Measurements from ENCODE around the gene NDOR1.

The NDOR1 gene

GRCh38 chr9:137262909-137263285 lies 57.4 kb downstream of the NDOR1 start:
- DNase-seq (ENCODE audit: low read depth in 3 of 3) = no peak

GRCh38 chr9:137263506-137263905 lies 58.0 kb downstream of the NDOR1 start:
- DNase-seq (ENCODE audit: low read depth in 3 of 3) = no peak

GRCh38 chr9:137264067-137264466 lies 58.6 kb downstream of the NDOR1 start:
- DNase-seq (ENCODE audit: low read depth in 3 of 3) = no peak

GRCh38 chr9:137265496-137266161 lies 60.1 kb downstream of the NDOR1 start:
- no peak for DNase-seq (ENCODE audit: low read depth in 3 of 3)

- no peak for DNase-seq (ENCODE audit: low read depth in 3 of 3)
These were observed 60.6 kb downstream of the NDOR1 start for GRCh38 chr9:137266162-137266527.

Measured in stimulated activated CD4-positive, alpha-beta T cell treated with anti-CD3 and anti-CD28 coated beads, TNF-alpha, amount 100 ng/mL, for 24 hours (primary cell).